GM18951 (cell line): ENCODE results near the gene CD164.
"Not testable (repeated sequence)": the region's sequence is repeated elsewhere in the genome, so short reads cannot be mapped to it uniquely, and the experiment has no call there.

Experiments used
- POLR2A ChIP-seq: IDR thresholded peaks from 4 replicates; pipeline ENCODE4 v1.6.1; 2011; ENCODE audit warnings: mild to moderate bottlenecking; ENCODE audit not compliant: insufficient read length, insufficient read depth; ENCODE audit errors: extremely low read depth
- in situ Hi-C: fragments of 300-500 bp; cut with MboI; formaldehyde crosslinking; loops from one replicate; pipeline ENCODE4 v1.12.0; 2022; ENCODE audit warnings: low sequenced_read_pairs, mixed read lengths, inconsistent platforms; ENCODE audit not compliant: unreplicated experiment

CD164 gene

GRCh38 chr6:109345986-109346385, 36.3 kb downstream of the CD164 start:
- in situ Hi-C loops, result no loop called here
- TF ChIP-seq POLR2A, result no peak

GRCh38 chr6:109344226-109344625, 38.0 kb downstream of the CD164 start:
- TF ChIP-seq POLR2A, result no peak
- in situ Hi-C loops, result no loop called here

GRCh38 chr6:109343518-109343917, 38.7 kb downstream of the CD164 start:
- in situ Hi-C loops, result no loop called here
- TF ChIP-seq POLR2A, result no peak

- no peak for TF ChIP-seq POLR2A
- in situ Hi-C loops, result no loop called here
These were observed 39.4 kb downstream of the CD164 start for GRCh38 chr6:109342911-109343310.

- TF ChIP-seq POLR2A, result no peak
- in situ Hi-C loops, result no loop called here
These were observed 39.8 kb downstream of the CD164 start for GRCh38 chr6:109342506-109342905.

GRCh38 chr6:109340811-109341210, 41.5 kb downstream of the CD164 start:
- in situ Hi-C loops, result no loop called here
- no peak for TF ChIP-seq POLR2A

- TF ChIP-seq POLR2A, result no peak
- in situ Hi-C loops, result no loop called here
These were observed 42.2 kb downstream of the CD164 start for GRCh38 chr6:109339906-109340678.

GRCh38 chr6:109336221-109336961, 45.9 kb downstream of the CD164 start:
- in situ Hi-C loops, result no loop called here
- no peak for TF ChIP-seq POLR2A

- in situ Hi-C loops, result not testable (repeated sequence)
These were observed 48.4 kb downstream of the CD164 start for GRCh38 chr6:109333870-109334269.

GRCh38 chr6:109332748-109333147, 49.5 kb downstream of the CD164 start:
- in situ Hi-C loops, result no loop called here
- TF ChIP-seq POLR2A, result no peak

- in situ Hi-C loops, result no loop called here
- TF ChIP-seq POLR2A, result no peak
These were observed 51.2 kb downstream of the CD164 start for GRCh38 chr6:109331081-109331480.

- TF ChIP-seq POLR2A, result no peak
- in situ Hi-C loops, result no loop called here
These were observed 52.0 kb downstream of the CD164 start for GRCh38 chr6:109330263-109330662.

GRCh38 chr6:109328629-109329028, 53.6 kb downstream of the CD164 start:
- in situ Hi-C loops, result no loop called here

GRCh38 chr6:109327959-109328358, 54.3 kb downstream of the CD164 start:
- no peak for TF ChIP-seq POLR2A
- in situ Hi-C loops, result no loop called here

More at GRCh38 chr6:109328629-109329028, 53.6 kb downstream of the CD164 start:
- TF ChIP-seq POLR2A, result no peak

- in situ Hi-C loops, result no loop called here
- TF ChIP-seq POLR2A, result no peak
These were observed 54.8 kb downstream of the CD164 start for GRCh38 chr6:109327491-109327890.
